Measurements from ENCODE around the gene ZMIZ2.

GRCh38 chr7:44794331-44794730 is 45.7 kb downstream of the ZMIZ2 start:
- TF ChIP-seq CTCF (conservative IDR thresholded peaks at IDR 0.05 in 1 of 2, IDR thresholded peaks at IDR 0.05 in 1 of 2; ENCODE audit: low read depth in 1 of 2, low read length in 2 of 2) (no peak), EZH2 (IDR thresholded peaks at IDR 0.05; ENCODE audit: low read length, missing control alignments) (no peak)
